WTC11 (cell line): Measurements from ENCODE around the gene NUP214.

Source experiments
- GABPB1 ChIP-seq: sonication (generic); formaldehyde crosslinking; IDR thresholded peaks from 2 replicates; pipeline ENCODE4 v1.8.1; 2023; ENCODE audit warnings: mild to moderate bottlenecking, missing genetic modification reagents
- JUN ChIP-seq: sonication (generic); formaldehyde crosslinking; IDR thresholded peaks from 2 replicates; pipeline ENCODE4 v1.8.0; 2023; ENCODE audit warnings: mild to moderate bottlenecking, missing genetic modification reagents
- KAT7 ChIP-seq: sonication (generic); formaldehyde crosslinking; IDR thresholded peaks from 2 replicates; pipeline ENCODE4 v1.8.1; 2023; ENCODE audit warnings: missing genetic modification reagents, mild to moderate bottlenecking, borderline replicate concordance
- NFE2L1 ChIP-seq: sonication (generic); formaldehyde crosslinking; IDR thresholded peaks from 2 replicates; pipeline ENCODE4 v1.8.1; 2023; ENCODE audit warnings: missing genetic modification reagents
- TEAD4 ChIP-seq: sonication (generic); formaldehyde crosslinking; IDR thresholded peaks from 2 replicates; pipeline ENCODE4 v1.8.0; 2022; ENCODE audit warnings: mild to moderate bottlenecking, missing genetic modification reagents
- ZNF232 ChIP-seq: sonication (generic); formaldehyde crosslinking; IDR thresholded peaks from 2 replicates; pipeline ENCODE4 v1.8.0; 2022; ENCODE audit warnings: mild to moderate bottlenecking, missing genetic modification reagents
- TF ChIP-seq, protein P1 (sequence below): fragments of 200-600 bp; IDR thresholded peaks from 2 replicates; pipeline ENCODE4 v1.8.0; 2022; ENCODE audit warnings: antibody characterized with exemption
- TF ChIP-seq, protein P2 (sequence below): sonication (generic); formaldehyde crosslinking; IDR thresholded peaks from 2 replicates; pipeline ENCODE4 v1.8.0; 2022; ENCODE audit warnings: missing genetic modification reagents
- TF ChIP-seq, protein P3 (sequence below): sonication (generic); formaldehyde crosslinking; IDR thresholded peaks from 2 replicates; pipeline ENCODE4 v1.8.0; 2022; ENCODE audit warnings: mild to moderate bottlenecking, missing genetic modification reagents
- TF ChIP-seq, protein P4 (sequence below): sonication (generic); formaldehyde crosslinking; IDR thresholded peaks from 2 replicates; pipeline ENCODE4 v1.8.0; 2022; ENCODE audit warnings: mild to moderate bottlenecking, missing genetic modification reagents
- TF ChIP-seq, protein P5 (sequence below): sonication (generic); formaldehyde crosslinking; conservative IDR thresholded peaks from 2 replicates; pipeline ENCODE4 v1.8.1; 2022; ENCODE audit warnings: mild to moderate bottlenecking, missing genetic modification reagents
- TF ChIP-seq, protein P6 (sequence below): sonication (generic); formaldehyde crosslinking; IDR thresholded peaks from 2 replicates; pipeline ENCODE4 v1.8.0; 2023; ENCODE audit warnings: missing genetic modification reagents

DNA sequence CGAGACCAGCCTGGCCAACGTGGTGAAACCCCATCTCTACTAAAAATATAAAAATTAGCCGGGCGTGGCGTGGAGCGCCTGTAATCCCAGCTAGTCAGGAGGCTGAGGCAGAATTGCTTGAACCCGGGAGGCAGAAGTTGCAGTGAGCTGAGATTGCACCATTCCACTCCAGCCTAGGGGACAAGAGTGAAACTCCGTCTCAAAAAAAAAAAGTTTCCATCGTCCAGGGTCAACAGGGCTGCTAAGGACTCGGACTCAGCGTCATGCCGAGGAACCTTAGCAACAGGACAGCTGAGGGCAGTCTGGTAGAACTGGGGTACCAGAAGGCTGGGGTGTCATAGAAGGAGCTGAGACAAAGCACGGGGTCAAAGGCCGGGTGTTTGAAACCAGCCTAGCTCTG is 129.2 kb downstream of the NUP214 start:
- TF ChIP-seq TEAD4 (CRISPR knock-in tag) (no peak), JUN (no peak), KAT7 (CRISPR knock-in tag) (no peak), NFE2L1 (CRISPR knock-in tag) (no peak), GABPB1 (CRISPR knock-in tag) (no peak), ZNF232 (CRISPR knock-in tag) (no peak)
- TF ChIP-seq, protein P1, sequence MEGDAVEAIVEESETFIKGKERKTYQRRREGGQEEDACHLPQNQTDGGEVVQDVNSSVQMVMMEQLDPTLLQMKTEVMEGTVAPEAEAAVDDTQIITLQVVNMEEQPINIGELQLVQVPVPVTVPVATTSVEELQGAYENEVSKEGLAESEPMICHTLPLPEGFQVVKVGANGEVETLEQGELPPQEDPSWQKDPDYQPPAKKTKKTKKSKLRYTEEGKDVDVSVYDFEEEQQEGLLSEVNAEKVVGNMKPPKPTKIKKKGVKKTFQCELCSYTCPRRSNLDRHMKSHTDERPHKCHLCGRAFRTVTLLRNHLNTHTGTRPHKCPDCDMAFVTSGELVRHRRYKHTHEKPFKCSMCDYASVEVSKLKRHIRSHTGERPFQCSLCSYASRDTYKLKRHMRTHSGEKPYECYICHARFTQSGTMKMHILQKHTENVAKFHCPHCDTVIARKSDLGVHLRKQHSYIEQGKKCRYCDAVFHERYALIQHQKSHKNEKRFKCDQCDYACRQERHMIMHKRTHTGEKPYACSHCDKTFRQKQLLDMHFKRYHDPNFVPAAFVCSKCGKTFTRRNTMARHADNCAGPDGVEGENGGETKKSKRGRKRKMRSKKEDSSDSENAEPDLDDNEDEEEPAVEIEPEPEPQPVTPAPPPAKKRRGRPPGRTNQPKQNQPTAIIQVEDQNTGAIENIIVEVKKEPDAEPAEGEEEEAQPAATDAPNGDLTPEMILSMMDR: no peak
- TF ChIP-seq, protein P2, sequence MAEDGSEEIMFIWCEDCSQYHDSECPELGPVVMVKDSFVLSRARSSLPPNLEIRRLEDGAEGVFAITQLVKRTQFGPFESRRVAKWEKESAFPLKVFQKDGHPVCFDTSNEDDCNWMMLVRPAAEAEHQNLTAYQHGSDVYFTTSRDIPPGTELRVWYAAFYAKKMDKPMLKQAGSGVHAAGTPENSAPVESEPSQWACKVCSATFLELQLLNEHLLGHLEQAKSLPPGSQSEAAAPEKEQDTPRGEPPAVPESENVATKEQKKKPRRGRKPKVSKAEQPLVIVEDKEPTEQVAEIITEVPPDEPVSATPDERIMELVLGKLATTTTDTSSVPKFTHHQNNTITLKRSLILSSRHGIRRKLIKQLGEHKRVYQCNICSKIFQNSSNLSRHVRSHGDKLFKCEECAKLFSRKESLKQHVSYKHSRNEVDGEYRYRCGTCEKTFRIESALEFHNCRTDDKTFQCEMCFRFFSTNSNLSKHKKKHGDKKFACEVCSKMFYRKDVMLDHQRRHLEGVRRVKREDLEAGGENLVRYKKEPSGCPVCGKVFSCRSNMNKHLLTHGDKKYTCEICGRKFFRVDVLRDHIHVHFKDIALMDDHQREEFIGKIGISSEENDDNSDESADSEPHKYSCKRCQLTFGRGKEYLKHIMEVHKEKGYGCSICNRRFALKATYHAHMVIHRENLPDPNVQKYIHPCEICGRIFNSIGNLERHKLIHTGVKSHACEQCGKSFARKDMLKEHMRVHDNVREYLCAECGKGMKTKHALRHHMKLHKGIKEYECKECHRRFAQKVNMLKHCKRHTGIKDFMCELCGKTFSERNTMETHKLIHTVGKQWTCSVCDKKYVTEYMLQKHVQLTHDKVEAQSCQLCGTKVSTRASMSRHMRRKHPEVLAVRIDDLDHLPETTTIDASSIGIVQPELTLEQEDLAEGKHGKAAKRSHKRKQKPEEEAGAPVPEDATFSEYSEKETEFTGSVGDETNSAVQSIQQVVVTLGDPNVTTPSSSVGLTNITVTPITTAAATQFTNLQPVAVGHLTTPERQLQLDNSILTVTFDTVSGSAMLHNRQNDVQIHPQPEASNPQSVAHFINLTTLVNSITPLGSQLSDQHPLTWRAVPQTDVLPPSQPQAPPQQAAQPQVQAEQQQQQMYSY (CRISPR knock-in tag): no peak
- TF ChIP-seq, protein P3, sequence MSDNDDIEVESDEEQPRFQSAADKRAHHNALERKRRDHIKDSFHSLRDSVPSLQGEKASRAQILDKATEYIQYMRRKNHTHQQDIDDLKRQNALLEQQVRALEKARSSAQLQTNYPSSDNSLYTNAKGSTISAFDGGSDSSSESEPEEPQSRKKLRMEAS: no peak
- TF ChIP-seq, protein P4, sequence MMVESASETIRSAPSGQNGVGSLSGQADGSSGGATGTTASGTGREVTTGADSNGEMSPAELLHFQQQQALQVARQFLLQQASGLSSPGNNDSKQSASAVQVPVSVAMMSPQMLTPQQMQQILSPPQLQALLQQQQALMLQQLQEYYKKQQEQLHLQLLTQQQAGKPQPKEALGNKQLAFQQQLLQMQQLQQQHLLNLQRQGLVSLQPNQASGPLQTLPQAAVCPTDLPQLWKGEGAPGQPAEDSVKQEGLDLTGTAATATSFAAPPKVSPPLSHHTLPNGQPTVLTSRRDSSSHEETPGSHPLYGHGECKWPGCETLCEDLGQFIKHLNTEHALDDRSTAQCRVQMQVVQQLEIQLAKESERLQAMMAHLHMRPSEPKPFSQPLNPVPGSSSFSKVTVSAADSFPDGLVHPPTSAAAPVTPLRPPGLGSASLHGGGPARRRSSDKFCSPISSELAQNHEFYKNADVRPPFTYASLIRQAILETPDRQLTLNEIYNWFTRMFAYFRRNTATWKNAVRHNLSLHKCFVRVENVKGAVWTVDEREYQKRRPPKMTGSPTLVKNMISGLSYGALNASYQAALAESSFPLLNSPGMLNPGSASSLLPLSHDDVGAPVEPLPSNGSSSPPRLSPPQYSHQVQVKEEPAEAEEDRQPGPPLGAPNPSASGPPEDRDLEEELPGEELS: no peak
- TF ChIP-seq, protein P5, sequence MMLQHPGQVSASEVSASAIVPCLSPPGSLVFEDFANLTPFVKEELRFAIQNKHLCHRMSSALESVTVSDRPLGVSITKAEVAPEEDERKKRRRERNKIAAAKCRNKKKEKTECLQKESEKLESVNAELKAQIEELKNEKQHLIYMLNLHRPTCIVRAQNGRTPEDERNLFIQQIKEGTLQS (CRISPR knock-in tag): no peak
- TF ChIP-seq, protein P6, sequence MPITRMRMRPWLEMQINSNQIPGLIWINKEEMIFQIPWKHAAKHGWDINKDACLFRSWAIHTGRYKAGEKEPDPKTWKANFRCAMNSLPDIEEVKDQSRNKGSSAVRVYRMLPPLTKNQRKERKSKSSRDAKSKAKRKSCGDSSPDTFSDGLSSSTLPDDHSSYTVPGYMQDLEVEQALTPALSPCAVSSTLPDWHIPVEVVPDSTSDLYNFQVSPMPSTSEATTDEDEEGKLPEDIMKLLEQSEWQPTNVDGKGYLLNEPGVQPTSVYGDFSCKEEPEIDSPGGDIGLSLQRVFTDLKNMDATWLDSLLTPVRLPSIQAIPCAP: no peak
